ENCODE measurements around the gene ZNG1C.
"Not testable (repeated sequence)": the region's sequence is repeated elsewhere in the genome, so short reads cannot be mapped to it uniquely, and the experiment has no call there.

ZNG1C gene

GRCh38 chr9:68241683-68242082 lies at the start of gene ZNG1C:
TSS of gene ZNG1C (plus strand) at chr9:68241983. CDS start at chr9:68242032, 49 bp downstream.
- not testable (repeated sequence) for DNase-seq

DNA sequence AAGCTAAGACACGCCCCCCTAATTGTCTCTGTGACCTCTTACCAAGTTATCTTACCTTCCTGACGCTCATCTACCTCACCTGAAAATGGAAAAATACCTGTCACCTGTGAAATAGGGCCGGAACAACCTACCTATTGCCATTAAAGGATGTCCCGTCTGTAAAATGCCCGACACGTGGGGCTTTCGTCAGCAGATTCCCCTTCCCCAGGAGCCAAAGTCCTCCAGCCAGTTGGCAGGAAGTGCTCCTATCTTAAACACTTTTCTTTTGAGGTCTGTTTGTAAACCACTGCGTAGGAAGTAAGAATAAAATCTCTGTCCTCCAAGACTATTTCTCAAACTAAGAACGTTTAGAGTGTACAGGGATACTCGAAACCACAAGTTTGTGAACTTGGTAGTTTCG lies 654 bp downstream of the ZNG1C start:
- not testable (repeated sequence) for DNase-seq

GRCh38 chr9:68281041-68281440 lies 39.3 kb downstream of the ZNG1C start:
- not testable (repeated sequence) for DNase-seq

DNA sequence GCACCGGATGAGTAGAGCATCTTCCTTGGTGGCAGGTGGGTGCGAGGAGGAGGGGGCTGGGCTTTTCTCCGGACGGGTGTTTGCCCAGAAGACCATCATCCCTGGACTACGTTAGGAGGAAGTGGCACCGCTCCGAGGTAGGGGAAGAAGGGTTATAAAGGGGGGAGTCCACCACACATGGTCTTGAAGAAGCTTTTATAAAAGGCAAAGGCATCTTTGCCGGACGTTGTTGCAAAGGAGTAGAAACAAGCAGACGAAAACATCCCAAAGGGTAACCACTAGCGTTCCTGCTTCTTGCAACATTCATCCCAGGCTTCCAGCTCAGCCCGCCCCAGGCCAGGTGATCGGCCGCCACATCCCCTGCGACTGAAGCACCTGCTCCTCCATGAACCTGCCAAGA lies 60.8 kb downstream of the ZNG1C start, which contains the start of gene FOXD4L3:
TSS of gene FOXD4L3 (plus strand) at position 301 of the 400 bp plus-strand sequence. CDS start at position 386, 85 bp downstream.
- not testable (repeated sequence) for DNase-seq

DNA sequence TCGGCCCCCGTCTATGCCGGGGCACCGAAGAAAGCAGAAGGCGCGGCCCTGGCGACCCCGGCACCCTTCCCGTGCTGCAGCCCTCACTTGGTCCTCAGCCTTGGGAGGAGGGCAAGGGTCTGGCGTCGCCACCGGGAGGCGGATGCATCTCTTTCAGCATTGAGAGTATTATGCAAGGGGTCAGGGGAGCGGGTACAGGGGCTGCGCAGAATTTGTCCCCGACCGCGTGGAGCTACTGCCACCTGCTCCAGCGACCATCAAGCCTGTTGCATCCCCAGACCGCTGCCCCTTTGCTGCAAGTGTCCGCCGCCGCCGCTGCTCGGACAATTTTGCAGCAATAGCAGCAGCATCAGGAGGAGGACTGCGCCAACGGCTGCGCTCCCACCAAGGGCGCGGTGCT lies 62.0 kb downstream of the ZNG1C start:
- not testable (repeated sequence) for DNase-seq

GRCh38 chr9:68304212-68304611 lies 62.4 kb downstream of the ZNG1C start:
- not testable (repeated sequence) for DNase-seq

DNA sequence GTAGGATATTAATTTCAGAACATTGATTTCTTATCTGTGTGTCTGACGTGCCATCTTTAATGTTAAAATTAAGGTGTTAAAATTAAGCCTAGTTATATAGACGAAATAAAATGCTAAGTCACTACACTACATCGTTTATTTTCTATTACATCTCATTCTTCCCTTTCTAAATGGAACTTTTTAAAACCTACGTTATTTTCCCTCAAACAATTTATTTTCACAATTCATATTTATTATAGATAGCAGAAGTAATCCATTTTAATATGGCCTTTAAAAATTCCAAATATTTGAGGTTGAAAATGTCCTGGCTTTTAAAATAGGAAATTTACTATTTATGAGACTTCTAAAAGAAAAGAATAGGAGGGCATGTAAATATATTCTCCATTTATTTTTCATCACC lies 63.0 kb downstream of the ZNG1C start:
- DNase-seq = not testable (repeated sequence)

- DNase-seq = not testable (repeated sequence)
These were observed 64.0 kb downstream of the ZNG1C start for GRCh38 chr9:68305680-68306285.

- not testable (repeated sequence) for DNase-seq
These were observed 64.7 kb downstream of the ZNG1C start for GRCh38 chr9:68306391-68306964.

- not testable (repeated sequence) for DNase-seq
These were observed 65.3 kb downstream of the ZNG1C start for GRCh38 chr9:68307127-68307526.

- not testable (repeated sequence) for DNase-seq
These were observed 65.9 kb downstream of the ZNG1C start for GRCh38 chr9:68307654-68308053.

DNA sequence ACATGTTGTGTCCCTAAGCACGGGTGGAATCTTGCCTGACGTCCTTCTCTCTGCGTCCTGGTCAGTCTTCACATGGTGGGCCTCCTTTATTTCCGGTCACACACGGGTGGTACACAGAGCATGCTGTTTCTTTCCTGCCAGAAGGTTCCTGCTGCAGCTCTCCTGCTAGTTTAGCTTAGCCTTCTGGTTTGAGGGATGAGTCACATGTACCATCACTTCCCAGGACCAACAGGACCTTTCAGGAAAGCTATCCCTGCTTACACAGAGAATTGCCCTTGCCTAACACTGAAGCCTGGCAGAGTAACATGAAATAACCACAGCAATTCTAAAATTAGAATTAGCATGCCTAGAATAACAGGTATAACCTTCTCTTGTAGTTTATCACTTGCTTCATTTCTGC lies 69.4 kb downstream of the ZNG1C start:
- DNase-seq = not testable (repeated sequence)

GRCh38 chr9:68318209-68318608 lies 76.4 kb downstream of the ZNG1C start:
- not testable (repeated sequence) for DNase-seq

DNA sequence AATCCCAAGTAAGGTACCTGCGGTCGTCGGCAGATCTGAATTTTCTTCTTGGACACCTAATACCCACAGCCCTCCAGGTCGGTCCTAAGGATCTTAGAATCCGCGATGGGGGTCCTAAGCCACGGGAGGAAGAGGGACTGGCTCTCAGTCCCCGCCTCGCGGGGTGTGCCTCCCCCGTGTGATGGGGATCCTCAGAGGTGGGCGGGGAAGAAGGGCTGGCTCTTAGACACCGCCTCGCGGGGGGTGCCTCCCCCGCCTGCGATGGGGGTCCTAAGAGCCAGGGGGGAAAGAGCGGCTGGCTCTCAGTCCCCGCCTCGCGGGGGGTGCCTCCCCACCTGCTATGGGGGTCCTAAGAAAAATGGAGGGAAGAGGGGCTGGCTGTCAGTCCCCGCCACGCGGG lies 82.0 kb downstream of the ZNG1C start:
- not testable (repeated sequence) for DNase-seq

DNA sequence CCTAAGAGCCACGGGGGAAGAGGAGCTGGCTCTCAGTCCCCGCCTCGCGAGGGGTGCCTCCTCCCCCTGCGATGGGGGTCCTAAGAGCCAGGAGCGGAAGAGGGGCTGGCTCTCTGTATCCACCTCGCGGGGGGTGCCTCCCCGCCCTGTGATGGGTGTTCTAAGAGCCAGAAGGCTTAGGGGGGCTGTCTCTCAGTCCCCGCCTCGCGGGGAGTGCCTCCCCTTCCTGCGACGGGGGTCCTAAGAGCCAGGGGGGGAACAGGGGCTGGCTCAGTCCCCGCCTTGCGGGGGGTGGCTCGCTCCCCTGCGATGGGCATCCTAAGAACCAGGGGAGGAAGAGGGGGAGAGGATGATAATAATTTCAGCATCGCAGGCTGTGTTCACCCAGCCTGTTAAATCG lies 82.7 kb downstream of the ZNG1C start:
- not testable (repeated sequence) for DNase-seq

DNA sequence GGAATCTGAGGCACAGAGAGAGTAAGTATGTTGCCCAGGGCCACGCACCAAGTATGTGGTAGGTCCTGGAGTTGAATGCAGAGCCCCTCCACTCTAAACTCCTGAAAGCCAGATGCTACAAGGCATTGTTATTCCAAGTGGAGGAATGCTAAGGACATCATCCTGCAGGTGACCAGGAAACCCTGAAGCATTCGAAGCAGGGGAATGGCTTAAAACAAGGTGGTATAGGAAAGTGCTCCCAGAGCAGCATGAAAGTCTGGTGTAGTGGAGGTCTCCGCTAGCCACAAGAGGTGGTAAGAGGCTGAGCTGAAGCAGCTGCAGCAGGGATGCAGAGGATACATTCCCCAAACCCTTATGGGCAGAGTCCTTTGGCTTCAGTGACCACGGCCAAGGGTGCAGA lies 87.3 kb downstream of the ZNG1C start:
- DNase-seq = not testable (repeated sequence)

DNA sequence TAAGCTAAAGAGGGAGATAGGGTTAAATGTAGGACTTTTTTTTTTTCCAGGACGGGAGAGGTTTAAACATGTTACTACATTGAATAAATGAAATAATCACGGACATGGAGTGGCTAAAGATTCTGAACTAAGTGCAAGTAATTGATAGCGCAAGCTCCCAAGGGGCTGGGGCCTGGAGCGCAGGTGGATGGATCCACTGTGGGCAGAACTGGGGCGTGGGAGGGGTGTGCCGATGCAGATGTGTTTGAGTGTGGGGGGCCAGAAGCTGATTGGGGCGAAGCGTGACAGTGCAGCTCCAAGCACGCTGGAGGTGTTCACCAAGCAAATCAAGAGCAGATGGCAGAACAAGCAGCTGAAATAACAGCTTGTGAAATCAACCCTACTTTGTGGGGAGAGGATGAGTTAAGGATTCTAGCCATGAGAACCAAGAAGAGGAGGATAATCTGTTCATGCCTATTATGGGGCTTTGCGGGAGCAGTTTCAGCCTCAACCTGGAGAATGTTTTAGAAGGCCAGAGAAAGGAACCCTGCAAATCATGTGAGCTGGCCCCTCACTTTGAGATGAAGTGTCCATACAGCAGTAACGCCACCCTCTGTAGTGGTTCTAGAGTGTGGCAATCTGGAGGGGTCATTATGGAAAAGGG lies 88.9 kb downstream of the ZNG1C start:
- DNase-seq = not testable (repeated sequence)

- DNase-seq = not testable (repeated sequence)
These were observed 90.3 kb downstream of the ZNG1C start for GRCh38 chr9:68332122-68332521.

DNA sequence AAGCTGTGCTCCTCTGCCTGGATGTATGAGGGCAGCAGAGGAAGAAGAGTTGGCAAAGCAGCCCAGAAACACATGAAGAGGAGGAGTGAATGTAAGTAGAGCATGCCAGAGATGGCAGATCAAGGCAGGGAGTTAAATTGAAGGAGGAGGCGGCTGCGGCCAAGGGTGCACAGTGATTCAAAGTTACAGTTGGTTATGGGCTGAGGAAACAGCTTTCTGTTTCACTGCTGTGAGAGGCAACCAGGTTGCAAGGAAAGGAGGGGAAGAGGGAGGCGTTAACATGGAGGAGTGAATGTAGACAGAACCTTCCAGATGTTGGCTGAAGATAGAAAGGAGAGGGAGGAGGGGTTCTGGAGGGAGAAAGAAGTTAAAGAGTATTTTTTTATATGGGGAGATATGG lies 94.2 kb downstream of the ZNG1C start:
- DNase-seq = not testable (repeated sequence)

DNA sequence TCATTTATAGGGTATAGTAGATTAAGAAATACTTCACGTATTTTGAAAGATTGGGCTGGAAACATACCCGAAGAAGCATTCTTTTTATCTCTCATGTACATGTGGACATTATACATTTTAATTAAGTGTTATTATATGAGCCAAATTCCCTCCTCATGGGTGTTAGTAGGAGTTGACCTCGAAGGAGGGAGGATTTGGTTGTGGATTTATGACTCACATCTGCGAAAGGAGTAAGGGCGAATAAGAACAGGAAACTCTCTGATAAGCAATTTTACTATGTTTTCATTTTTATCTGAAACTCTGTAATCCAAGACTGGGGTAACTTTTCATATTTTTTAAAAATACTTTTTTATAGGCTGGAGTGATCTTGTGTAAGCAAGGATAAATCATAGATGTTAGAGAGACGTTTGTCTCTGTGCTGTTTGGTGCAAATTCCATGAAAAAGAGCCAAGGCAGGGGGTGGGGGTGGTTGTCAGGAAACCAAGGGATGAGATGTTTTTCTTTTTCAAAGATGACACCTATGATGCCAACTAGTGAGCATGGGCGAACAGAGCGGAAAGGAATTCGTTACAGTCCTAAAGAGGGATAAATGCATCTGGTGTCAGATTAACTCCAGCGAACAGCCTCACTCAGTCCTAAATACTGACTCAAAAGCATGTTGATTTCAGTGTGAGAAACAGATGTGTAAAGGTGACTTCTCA lies 95.0 kb downstream of the ZNG1C start:
- not testable (repeated sequence) for DNase-seq

DNA sequence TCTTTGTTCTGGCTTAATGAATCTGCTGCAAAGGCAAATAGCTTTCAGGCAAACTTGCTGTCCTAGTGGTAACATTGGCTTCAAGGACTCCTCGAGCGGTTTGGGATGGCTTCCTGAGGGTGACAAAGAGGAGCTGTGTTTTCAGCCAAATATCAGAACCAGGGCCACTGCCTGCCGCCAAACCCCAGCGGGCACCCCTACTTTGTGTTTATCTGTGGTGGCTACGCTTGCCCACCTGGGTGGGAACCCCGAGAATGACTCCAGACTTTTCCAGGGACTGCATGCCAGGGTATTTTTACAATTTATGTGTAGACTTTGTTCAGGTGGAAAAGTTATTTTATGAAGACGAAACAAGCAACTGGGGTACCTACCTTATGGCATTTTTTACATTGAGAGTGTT lies 96.2 kb downstream of the ZNG1C start:
- not testable (repeated sequence) for DNase-seq

DNA sequence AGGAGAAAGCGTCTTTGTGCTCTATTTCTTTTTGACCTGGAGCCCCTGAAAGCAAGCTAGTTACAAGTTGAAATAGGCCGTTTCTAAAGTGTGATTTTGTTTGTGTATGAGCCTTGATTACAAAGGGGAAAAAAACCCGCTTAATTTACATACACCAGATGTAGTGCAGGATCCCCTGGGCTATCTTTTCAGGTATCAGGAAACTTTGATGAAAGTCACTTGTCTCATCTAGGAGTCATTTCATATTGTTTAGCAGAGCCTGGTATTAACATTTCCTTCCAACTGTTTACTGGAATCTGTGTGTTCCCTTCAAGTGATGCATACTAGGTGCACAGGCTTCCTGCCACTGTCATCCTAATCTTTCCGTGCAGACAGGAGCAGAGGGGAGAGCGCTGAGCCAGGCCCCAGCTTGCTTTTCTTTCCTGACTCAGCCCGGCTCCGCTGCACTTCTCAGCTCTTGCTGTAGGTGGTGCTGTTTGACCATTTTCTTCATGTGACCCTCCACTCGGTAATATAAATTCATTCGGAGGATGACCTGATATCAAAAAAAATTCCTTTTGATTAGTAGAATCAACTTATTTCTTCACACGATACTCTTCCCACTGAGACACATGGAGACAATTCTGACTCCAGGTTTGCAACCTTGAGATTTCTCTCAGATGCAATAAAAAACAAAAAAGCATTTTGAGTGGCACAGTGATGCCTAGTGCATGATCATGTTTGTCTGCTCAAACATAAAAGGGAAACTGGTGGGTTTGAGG lies 100.7 kb downstream of the ZNG1C start:
- DNase-seq = not testable (repeated sequence)

GRCh38 chr9:68343242-68343641 lies 101.5 kb downstream of the ZNG1C start:
- not testable (repeated sequence) for DNase-seq

All from SHP77 (cell line).